GM19238 (cell line): ENCODE measurements around the gene ARHGEF6.
"Not testable (repeated sequence)": the region's sequence is repeated elsewhere in the genome, so short reads cannot be mapped to it uniquely, and the experiment has no call there.

Experiments
- DNase-seq: peaks from one replicate; pipeline ENCODE4 v3.0.0; 2011; ENCODE audit warnings: low spot score; ENCODE audit not compliant: insufficient read length

ARHGEF6 gene

GRCh38 chrX:136780763-136781162 lies at the start of gene ARHGEF6:
TSS of gene ARHGEF6 (minus strand) at chrX:136780932. CDS start at chrX:136780882, 50 bp downstream.
- DNase-seq, result no peak

DNA sequence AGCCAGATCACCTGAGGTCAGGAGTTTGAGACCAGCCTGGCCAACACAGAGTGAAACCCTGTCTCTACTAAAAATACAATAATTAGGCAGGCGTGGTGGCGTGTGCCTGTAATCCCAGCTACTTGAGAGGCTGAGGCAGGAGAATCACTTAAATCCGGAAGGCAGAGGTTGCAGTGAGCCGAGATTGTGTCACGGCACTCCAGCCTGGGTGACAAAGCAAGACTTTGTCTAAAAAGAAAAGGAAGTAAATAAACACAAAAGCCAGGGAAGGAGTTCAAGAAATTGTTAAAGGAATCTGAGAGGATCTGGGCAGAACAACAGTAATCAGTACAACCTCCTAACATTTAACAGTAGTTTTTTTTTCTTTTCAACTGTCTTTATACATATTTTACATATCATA lies 48.7 kb upstream of the ARHGEF6 start:
- no peak for DNase-seq

DNA sequence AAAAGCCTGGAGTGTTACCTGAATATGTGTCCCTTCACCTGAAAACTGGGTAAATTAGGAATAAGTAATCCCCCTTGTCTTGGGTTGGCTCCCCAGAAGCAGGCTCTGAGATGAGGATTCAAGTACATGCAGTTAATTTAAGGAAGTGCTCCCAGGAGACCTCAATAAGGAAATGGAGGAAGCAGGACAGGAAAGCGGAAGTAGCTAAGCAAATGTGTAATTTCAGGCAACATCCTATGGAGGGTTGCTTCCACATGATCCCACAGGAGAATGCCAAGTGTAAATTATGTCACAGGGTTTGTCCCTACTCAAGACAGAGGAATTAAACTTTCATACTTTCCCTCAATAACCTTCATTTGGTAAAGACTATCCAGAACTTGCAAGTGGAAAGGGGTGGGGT lies 48.1 kb upstream of the ARHGEF6 start:
- no peak for DNase-seq

DNA sequence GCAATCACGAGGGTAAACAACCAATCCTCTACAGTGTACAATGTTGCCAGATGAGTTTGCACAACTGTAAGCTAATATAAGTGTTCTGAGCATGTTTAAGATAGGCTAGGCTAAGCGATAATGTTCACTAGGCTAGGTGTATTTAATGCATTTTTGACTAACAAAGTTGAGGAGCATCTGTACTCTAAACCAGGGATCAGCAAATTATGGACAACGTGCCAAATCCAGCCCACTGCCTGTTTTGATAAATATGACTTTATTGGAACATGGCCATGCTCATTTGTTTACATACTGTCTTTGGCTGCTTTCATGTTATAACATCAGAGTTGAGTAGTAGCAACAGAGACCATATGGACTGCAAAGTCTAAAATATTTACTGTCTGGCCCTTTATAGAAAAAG lies 46.3 kb upstream of the ARHGEF6 start:
- DNase-seq, result no peak

DNA sequence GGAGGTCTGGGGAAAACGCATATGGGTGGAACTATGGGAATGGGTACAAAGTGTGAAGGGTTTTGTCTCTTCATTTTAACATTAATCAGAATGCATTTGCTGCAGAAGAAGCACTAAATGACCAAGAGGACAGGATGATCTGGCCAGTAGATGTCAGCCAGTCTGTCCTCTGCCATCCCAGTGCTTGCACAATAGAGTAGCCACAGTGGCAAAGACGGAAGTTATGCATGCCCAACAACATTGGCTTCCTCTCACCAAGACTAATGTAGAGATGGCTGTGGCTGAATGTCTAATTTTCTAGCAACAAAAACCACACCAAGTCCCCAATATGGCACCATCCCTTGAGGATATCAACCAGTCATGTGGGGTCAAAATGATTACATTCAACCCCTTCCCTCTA lies 45.0 kb upstream of the ARHGEF6 start:
- no peak for DNase-seq

DNA sequence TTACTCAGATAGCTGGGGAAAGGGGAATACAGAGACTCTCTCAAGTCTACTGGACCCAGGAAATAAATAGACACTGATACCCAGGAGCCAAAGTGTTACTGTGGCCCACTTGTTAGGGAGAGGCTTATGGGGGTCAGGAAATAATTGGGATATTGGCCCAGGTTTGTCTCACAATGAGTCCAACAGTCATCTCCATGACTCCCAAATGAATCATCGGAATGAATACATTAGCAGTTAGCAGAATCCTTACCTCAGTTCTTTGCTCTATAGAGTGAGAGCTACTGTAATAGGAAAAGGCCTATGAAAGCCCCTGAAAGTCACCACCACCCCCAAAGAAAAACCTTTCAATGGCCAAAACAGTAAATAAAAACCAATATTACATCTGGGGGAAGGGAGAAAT lies 42.4 kb upstream of the ARHGEF6 start:
- no peak for DNase-seq

- DNase-seq, result no peak
Measured at GRCh38 chrX:136822337-136823095, 41.8 kb upstream of the ARHGEF6 start.

- DNase-seq, result not testable (repeated sequence)
Measured at GRCh38 chrX:136819756-136820155, 39.0 kb upstream of the ARHGEF6 start.

DNA sequence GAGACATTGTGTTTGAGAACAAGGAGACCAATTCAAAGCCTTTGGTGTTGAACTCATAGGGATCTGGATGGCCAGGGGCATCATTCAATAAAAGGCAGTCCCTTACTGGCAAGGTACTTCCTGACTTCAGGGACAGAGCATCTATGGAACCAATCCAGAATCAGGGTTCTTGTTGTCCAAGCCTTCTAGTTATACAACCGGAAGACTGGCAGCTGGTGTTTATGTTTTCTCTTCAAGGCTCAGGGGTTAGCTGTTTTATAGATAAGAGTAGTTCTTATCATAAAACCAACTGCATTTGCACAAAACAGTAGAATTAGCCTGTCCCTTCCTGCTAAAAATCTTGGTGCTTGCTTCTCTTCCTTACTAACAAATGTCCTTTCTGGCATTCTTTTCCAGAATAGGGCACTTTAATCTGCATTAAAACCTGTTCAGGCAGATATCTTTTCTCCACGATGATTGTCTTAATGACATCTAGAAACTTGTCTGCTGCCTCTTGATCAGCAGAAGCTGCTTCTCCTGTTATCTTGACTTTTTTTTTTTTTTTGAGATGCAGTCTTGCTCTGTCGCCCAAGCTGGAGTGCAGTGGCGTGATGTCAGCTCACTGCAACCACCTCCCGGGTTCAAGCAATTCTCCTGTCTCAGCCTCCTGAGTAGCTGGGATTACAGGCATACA lies 38.4 kb upstream of the ARHGEF6 start:
- no peak for DNase-seq

GRCh38 chrX:136816975-136817374 lies 36.2 kb upstream of the ARHGEF6 start:
- DNase-seq, result no peak

- DNase-seq, result no peak
Measured at GRCh38 chrX:136814847-136815750, 34.4 kb upstream of the ARHGEF6 start.

DNA sequence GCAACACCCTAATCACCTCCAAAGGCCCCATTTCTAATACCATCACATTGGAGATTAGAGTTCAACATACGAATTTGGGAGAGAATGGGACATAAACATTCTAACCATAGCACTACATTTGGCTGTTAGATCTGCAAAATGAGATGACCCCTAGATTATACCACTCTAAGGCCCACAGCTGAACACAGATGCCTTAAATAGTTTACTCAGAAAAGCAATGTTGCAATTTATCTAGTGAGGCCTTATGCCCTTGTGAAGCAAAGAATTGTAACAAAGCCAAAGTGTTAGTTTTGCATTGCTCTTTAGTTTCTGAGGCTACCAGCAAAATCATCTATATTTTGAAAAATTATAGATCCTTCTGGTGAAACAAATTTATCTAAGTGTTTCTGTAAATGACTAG lies 31.6 kb upstream of the ARHGEF6 start:
- DNase-seq, result no peak

DNA sequence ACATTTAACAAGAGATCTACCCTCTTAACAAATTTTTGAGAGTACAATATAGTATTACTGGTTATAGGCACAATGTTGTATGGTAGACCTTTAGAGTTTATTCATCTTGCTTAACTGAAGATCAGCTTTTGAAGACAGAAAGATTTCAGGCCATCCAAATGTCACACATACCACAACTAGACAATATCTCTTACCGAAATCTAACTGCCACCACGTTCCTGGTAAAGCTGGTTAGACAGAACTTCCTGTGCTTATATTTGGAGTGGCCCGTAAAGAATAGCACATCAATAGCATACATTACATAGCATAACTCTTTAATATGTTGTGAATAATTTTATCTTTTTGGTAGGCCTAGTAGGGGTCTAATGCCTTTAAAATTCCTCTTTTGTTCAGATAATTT lies 29.8 kb upstream of the ARHGEF6 start:
- no peak for DNase-seq

DNA sequence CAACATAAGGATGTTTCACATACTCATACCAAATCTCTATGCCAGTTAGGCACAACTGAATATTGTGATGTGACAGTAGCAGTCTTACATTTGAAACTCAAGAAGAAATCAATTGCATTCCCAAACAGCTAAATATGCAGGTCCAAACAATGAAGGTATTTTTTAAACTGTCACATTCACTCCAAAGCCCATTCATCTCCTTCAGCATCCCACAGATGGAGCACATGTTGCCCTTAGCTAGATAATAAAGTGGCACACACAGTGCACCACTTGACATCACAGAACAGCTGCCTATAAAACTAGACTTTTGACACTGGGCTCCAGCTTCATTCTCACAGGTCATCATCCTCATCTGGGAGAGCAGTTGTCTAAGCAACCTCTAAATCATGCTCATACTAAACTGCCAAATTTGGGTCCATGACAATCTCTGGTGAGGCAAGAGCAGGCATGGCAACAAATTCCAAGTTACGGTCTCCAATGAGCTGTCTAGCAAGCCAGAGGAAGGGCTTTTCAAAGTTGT lies 26.2 kb upstream of the ARHGEF6 start:
- DNase-seq, result no peak

DNA sequence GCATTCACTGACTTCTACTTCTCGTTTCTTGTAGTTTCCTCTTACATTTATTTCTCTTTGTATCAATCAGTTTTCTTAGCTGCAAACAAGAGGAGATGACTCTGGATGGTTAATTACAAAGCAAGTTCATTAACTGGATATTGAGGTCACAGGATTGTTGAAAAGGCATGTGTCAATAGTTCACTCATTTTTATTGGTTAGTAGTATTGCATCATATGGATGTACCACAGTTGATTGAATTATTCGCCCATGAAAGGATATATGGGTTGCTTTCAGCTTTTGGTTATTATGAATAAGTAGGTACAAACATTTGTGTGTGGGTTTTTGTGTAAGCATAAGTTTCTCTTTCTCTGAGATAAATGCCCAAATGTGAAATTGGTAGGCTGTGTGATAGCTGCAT lies 21.8 kb upstream of the ARHGEF6 start:
- DNase-seq, result no peak

GRCh38 chrX:136797787-136798186 lies 17.1 kb upstream of the ARHGEF6 start:
- no peak for DNase-seq

GRCh38 chrX:136795132-136795531 lies 14.4 kb upstream of the ARHGEF6 start:
- not testable (repeated sequence) for DNase-seq

GRCh38 chrX:136794660-136795059 lies 13.9 kb upstream of the ARHGEF6 start:
- DNase-seq, result not testable (repeated sequence)

DNA sequence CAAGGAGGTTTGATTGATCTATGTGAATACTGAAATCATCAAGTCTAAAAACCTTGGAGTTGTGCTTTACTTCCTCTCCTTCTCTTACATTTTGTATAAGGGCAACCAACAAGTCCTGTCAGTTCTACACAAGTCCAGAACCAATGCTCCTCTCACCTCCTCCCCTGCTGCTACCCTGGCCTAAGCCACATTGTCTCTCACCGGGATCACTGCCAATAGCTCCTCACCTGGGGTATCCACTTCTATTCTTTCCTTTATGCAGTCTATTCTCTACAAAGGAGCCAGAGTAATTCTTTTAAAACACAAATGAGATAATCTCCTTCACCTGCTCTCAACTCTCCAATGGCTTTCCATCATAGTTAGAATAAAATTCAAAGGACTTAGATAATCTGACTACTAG lies 13.3 kb upstream of the ARHGEF6 start:
- no peak for DNase-seq

DNA sequence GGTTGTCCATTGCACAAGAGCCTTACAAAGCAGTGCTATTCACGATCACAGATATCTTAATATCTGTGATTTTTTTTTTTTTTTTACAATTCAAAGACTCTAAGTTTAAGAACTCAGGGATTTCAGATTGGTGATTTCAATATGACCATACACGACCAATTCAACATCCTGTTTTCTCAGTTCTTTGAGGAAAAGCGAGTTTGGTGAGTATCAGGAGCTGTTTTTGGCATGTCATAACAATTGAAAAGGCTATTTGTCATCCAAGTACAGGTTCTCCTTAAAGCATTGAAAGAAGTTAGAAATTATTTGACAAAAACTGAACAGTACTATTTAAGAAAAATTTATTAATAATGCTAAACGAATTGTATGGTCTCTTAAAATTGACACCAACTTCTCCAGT lies 9.1 kb upstream of the ARHGEF6 start:
- no peak for DNase-seq

- no peak for DNase-seq
Measured at GRCh38 chrX:136784231-136784630, 3.5 kb upstream of the ARHGEF6 start.

GRCh38 chrX:136783159-136783558 lies 2.4 kb upstream of the ARHGEF6 start:
- DNase-seq, result no peak
